Effector memory CD8-positive, alpha-beta T cell (primary cell): ENCODE results near the gene FOXC1.

Experiments used
- ATAC-seq: fragments of 150-1000 bp; cut with Tn5 transposase; replicated peaks from 2 replicates; pipeline ENCODE4 v1.10.0; 2021; ENCODE audit warnings: mild to moderate bottlenecking, moderate library complexity
- DNase-seq, 3 experiments: peaks; one replicate each; pipeline ENCODE4 v3.0.0; 2021
- H3K27ac Mint-ChIP-seq, 2 donors: one replicate each; pipeline ENCODE4 v1.8.0; 2022; ENCODE audit warnings: mild to moderate bottlenecking in 2 of 2, mixed read lengths in 2 of 2, moderate library complexity in 2 of 2
- H3K27me3 Mint-ChIP-seq, 2 donors: one replicate each; pipeline ENCODE4 v1.8.0; 2022; ENCODE audit warnings: mixed read lengths in 2 of 2
- H3K36me3 Mint-ChIP-seq: one replicate; pipeline ENCODE4 v1.8.0; 2022; ENCODE audit warnings: mild to moderate bottlenecking, moderate library complexity, mixed read lengths; ENCODE audit not compliant: insufficient read depth
- H3K4me1 Mint-ChIP-seq, 2 donors: one replicate each; pipeline ENCODE4 v1.8.0; 2022; ENCODE audit warnings: low read depth in 2 of 2, mixed read lengths in 2 of 2
- H3K4me3 Mint-ChIP-seq, 2 donors: one replicate each; pipeline ENCODE4 v1.8.0; 2022; ENCODE audit warnings: mild to moderate bottlenecking in 2 of 2, mixed read lengths in 2 of 2, moderate library complexity in 2 of 2
- H3K9me3 Mint-ChIP-seq, 2 donors: one replicate each; pipeline ENCODE4 v1.8.0; 2022; ENCODE audit warnings: mixed read lengths in 2 of 2
- total RNA-seq, 9 experiments: gene quantifications; one replicate each; lab custom pipeline; 2026; lab: John Stamatoyannopoulos, UW

The FOXC1 gene
- total RNA-seq = 0 to 4.5 (median 0.24) reads per million in 9 experiments

DNA sequence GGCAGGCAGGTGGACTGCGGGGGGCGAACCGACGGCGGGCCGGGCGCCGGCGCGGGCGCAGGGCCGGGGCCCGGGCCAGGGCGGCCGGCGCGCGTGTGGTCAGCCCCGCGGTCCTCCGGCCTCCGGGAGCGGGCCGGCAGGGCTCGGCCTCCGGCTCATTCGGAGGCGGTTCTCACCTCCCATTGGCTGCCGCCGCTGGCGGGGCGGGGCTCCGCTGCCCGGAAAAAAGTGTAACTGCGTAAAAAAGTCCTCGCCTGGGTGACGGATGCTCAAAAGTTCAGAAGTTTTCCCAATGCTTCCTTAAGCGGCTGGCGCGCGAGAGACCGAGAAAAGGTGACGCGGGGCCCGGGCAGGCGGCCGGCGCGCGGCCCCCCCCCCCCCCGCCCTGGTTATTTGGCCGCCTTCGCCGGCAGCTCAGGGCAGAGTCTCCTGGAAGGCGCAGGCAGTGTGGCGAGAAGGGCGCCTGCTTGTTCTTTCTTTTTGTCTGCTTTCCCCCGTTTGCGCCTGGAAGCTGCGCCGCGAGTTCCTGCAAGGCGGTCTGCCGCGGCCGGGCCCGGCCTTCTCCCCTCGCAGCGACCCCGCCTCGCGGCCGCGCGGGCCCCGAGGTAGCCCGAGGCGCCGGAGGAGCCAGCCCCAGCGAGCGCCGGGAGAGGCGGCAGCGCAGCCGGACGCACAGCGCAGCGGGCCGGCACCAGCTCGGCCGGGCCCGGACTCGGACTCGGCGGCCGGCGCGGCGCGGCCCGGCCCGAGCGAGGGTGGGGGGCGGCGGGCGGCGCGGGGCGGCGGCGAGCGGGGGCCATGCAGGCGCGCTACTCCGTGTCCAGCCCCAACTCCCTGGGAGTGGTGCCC, at the start of gene FOXC1:
TSS of gene FOXC1 (plus strand) at position 268 of the 849 bp plus-strand sequence. CDS start at position 799, 531 bp downstream.
- Mint-ChIP-seq H3K36me3 (peaks cover 18% of the 10 kb centered on the region), H3K4me1 (peaks cover 19 to 43% of the 10 kb centered on the region in 2 donors), H3K9me3 (no peaks in the 10 kb centered on the region), H3K27ac (peak within 1 kb of the TSS in 1 of 2 donors; percentile 23), H3K27me3 (peaks cover 63 to 72% of the 10 kb centered on the region in 2 donors), H3K4me3 (peak within 1 kb of the TSS; percentile 82 to 88)
- DNase-seq = no peak
- no peak for ATAC-seq

DNA sequence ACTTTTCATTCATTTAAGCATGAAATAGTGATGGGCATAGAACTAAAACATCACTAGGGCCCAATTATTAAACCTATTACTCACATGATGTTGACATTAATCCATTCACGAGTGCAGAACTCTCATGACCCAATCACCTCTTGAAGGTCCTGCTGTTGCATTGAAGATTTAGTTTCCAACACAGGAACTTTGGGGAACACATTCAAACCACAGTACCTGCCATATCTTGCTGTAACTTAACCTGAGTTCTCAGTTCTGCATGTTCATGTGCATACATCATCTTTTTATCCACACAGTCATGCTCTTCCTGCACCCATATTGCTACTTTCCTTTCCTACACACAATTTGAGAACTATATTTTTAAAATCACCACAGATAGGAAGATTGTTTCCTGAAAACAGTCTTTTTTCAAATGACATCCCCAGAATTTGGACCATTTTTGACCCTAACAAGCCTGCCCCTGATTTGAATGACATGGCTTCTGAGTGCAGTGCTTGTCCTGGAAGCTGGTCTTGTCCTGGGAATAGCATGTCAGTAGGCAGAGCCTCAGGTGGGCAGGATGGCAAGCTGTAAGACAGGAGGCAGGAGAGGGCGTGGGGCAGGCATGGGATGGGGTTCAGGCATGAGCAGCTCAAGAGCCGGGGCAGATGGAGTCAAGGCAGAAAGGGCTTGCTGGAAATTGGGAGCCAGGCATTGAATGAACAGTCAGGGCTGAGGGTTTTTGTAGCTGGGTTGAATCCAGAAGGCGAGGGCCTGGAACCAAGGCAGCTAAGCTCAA, 49.2 kb upstream of the FOXC1 start:
- H3K27ac Mint-ChIP-seq = no peak overlapping the region
- DNase-seq = no peak
- H3K36me3 Mint-ChIP-seq = peaks cover 2% of the 10 kb centered on the region
- no peaks in the 10 kb centered on the region for H3K4me1 Mint-ChIP-seq
- peaks cover 17 to 18% of the 10 kb centered on the region in 2 donors for H3K27me3 Mint-ChIP-seq
- no peaks in the 10 kb centered on the region for H3K9me3 Mint-ChIP-seq
- H3K4me3 Mint-ChIP-seq = no peak overlapping the region
- ATAC-seq = no peak

DNA sequence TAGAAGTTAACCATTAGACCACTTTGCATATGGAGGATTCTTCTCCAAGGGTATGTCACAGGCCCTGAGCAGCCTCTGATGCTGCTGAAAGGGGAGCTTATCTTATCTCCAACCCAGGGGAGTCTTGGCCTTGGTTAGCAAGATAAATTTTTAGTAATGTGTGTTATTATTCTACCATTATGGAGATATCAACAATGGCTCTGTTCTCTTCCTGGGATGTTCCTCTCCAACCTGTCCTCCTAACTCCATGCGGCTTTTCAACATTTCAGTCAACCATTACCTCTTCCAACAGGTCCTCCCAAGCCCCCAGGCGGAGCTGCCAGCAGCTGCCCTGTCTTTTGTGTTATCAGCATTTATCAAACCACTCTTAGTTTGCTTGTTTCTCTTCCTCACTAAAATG, 48.4 kb upstream of the FOXC1 start:
- H3K9me3 Mint-ChIP-seq = no peaks in the 10 kb centered on the region
- DNase-seq (no peak), ATAC-seq (no peak)
- peaks cover 16 to 17% of the 10 kb centered on the region in 2 donors for H3K27me3 Mint-ChIP-seq
- H3K4me3 Mint-ChIP-seq = no peak overlapping the region
- H3K36me3 Mint-ChIP-seq = no peaks in the 10 kb centered on the region
- no peaks in the 10 kb centered on the region for H3K4me1 Mint-ChIP-seq
- H3K27ac Mint-ChIP-seq = no peak overlapping the region

DNA sequence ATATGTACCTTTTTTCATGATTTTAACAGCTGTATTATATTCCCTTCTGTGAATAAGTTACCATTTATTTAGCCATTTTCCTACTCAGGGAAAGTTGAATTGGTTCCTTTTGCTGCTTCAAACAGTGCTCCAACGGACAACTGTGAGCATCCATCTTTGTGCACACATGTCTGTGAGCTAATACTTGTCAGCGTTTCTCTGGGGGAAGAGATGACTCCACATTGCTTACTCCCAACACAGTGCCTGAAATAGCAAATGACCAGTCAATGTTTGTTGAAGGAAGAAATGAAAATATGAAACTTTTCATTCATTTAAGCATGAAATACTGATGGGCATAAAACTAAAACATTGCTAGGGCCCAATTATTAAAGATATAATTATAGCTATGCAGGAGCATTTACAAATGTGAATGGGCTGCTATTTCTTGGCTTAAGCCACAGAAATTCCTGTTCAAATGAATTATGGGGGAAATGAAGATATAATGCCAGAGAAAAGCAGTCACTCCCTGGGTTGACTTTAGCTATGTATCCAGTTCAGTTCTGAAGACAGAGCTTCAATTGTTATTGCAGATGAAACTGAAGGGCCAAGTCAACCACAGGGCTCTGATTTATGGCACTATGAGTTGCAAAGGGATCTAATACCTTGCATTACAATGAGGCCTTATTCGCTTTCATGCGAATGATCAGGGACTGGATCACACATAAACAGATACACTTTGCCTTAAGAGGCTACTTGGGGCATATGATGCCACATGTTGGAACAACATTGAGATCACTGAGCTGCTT, 47.4 kb upstream of the FOXC1 start:
- no peak overlapping the region for H3K27ac Mint-ChIP-seq
- ATAC-seq (no peak), DNase-seq (no peak)
- no peaks in the 10 kb centered on the region for H3K36me3 Mint-ChIP-seq
- H3K4me3 Mint-ChIP-seq = no peak overlapping the region
- H3K27me3 Mint-ChIP-seq = peaks cover 13 to 17% of the 10 kb centered on the region in 2 donors
- H3K4me1 Mint-ChIP-seq = no peaks in the 10 kb centered on the region
- H3K9me3 Mint-ChIP-seq = no peaks in the 10 kb centered on the region

DNA sequence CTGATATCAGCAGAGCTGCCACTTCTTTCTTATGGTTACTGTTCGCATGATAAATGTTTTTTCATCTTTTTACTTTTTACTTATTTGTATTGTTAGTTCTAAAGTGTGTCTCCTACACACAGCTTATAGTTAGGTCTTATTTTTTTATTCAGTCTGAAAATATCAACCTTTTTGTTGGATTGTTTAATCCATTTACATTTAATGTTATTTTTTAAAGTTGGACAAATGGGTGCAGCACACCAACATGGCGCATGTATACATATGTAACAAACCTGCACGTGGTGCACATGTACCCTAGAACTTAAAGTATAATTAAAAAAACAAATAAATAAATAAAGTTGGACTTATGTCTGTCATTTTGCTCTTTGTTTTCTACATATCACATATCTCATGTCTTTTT, 40.3 kb upstream of the FOXC1 start:
- Mint-ChIP-seq H3K27ac (no peak overlapping the region), H3K27me3 (peaks cover 27 to 33% of the 10 kb centered on the region in 2 donors), H3K4me3 (no peak overlapping the region), H3K4me1 (no peaks in the 10 kb centered on the region), H3K9me3 (peaks cover 2 to 20% of the 10 kb centered on the region in 2 donors), H3K36me3 (no peaks in the 10 kb centered on the region)
- ATAC-seq (no peak), DNase-seq (no peak)

DNA sequence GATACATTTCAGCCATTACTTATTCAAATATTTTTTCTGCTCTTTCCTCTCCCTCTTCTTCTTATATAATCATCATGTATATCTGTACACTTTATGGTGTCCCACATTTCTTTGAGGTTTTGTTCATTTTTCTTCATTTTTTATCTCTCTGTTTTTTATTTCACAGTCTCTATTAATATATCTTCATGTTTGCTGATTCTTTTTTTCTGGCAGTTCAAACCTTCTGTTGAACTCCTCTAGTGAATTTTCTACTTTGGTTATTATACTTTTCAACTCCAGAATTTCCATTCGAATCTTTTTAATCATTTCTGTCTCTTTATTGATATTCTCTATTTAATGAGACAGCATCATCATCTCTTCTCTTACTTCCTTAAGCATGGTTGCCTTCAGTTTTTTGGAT, 38.9 kb upstream of the FOXC1 start:
- H3K4me1 Mint-ChIP-seq = no peaks in the 10 kb centered on the region
- peaks cover 42 to 48% of the 10 kb centered on the region in 2 donors for H3K27me3 Mint-ChIP-seq
- DNase-seq (no peak), ATAC-seq (no peak)
- no peak overlapping the region for H3K4me3 Mint-ChIP-seq
- H3K9me3 Mint-ChIP-seq = peaks cover 2 to 20% of the 10 kb centered on the region in 2 donors
- H3K36me3 Mint-ChIP-seq = no peaks in the 10 kb centered on the region
- no peak overlapping the region for H3K27ac Mint-ChIP-seq

DNA sequence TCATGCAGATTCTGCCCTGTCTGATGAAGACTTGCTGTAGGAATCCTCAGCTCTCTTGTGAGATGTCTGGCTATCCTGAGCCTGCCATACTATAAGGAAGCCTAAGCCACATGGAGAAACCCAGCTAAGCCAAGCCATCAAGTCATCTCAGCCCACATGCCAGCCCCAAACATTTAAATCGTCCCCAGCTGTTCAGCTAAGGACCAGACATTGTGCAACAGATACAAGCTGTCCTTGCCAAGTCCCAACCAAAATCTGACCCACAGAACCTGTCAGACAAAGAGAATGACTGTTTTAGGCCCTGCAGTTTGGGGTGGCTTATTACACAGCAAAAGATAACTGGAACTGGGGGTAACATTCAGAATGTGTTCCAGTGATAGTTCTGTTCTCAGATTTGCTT, 36.8 kb upstream of the FOXC1 start:
- peaks cover 2 to 20% of the 10 kb centered on the region in 2 donors for H3K9me3 Mint-ChIP-seq
- no peak overlapping the region for H3K27ac Mint-ChIP-seq
- peaks cover 53 to 62% of the 10 kb centered on the region in 2 donors for H3K27me3 Mint-ChIP-seq
- H3K4me1 Mint-ChIP-seq = no peaks in the 10 kb centered on the region
- peaks cover 5% of the 10 kb centered on the region for H3K36me3 Mint-ChIP-seq
- ATAC-seq (no peak), DNase-seq (no peak)
- no peak overlapping the region for H3K4me3 Mint-ChIP-seq

DNA sequence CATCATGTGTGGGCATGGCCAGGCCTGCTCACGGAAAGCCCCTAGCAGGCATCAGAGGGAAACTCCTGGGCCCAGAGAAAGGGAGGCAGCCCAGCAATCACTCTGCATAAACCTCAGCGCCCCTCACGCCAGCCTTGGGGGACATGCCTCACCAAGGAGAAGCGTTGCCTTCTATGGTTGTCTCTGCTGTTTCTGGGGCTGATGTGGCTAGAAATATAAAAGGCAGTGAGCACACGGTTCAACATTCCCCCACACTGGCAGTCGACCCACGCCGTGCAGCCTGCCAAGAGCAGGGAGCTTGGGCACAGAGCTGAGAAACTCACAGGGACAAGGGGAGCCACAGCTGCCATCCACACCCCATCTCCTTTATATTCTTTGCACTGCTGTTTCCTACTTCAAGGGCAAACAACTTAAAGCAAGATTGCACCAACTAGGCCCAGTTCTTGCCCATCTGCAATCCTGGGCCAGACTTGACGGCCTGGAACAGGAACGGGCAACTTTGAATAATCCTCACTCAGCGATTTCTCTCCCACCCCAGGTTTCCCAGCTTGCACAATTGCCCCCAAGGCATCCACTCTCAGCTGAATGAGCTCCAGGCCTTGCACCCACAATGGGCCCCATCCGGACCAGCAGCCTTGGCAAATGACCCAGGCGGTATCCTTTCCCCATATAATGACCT, 35.5 kb upstream of the FOXC1 start:
- DNase-seq = no peak
- H3K27me3 Mint-ChIP-seq = peaks cover 53 to 67% of the 10 kb centered on the region in 2 donors

DNA sequence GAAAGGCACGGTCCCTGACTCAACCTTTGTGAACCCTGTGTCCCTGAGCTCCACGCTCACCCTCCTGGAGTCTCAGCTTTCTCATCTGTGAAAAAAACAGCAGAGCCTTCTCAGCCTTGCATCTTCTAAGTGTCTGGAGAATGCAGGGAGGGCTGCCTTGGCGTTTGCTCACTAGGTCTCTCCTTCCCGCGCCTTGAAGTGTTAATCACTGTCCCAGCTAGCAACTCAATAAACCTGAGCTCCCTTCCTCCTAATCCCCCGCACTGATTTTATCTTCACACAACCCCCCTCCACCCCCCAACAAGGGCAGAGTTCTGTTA, 34.9 kb upstream of the FOXC1 start:
- DNase-seq = no peak
- peaks cover 2 to 20% of the 10 kb centered on the region in 2 donors for H3K9me3 Mint-ChIP-seq

More for the DNA sequence above, 35.5 kb upstream of the FOXC1 start:
- Mint-ChIP-seq H3K9me3 (peaks cover 2 to 20% of the 10 kb centered on the region in 2 donors), H3K4me1 (no peaks in the 10 kb centered on the region), H3K27ac (no peak overlapping the region), H3K4me3 (no peak overlapping the region), H3K36me3 (peaks cover 5% of the 10 kb centered on the region)
- no peak for ATAC-seq

DNA sequence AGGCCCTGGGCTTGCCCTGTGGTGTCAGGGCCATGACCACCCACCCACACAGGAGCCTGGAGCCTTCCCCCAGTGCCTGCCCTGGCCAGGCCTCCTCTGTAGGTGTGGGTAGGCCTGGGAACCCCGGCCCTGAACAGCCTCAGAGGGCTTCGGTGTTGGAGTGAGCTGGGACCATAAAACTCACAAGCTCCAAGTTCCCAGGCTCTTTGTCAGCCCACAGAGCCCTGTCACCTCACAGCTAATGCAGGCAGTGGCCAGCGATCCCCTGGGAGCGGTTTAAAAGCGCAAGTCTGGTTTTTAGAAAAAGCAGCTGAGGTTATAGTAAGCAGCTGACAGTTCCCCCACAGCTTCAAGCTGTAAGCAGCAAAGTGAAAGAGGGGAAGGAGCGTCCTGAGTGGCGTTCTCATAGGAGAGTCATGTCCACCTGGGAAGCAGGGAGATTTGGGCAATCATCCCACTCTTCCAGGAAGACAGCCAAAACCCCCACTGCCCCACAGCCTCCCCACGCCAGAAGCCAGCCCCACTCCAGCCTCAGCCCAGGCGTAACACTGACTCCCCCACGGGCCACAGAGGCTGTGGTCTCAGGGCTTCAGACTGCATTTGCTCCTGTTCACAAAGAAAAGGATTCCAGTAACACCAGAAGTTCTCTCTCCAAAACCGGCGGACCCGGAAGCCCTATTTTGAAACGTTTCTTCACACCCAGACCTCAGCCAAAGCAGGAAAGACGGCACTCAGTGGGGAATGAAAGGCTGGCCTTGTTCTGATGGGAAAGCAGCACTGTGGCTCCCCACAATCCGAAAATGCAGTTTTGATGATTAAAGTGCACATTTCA, 34.3 kb upstream of the FOXC1 start:
- Mint-ChIP-seq H3K27me3 (peaks cover 61 to 79% of the 10 kb centered on the region in 2 donors), H3K4me3 (no peak overlapping the region), H3K4me1 (no peaks in the 10 kb centered on the region), H3K36me3 (peaks cover 5% of the 10 kb centered on the region), H3K9me3 (peaks cover 2 to 20% of the 10 kb centered on the region in 2 donors), H3K27ac (no peak overlapping the region)
- DNase-seq (no peak), ATAC-seq (no peak)

More for the DNA sequence above, 34.9 kb upstream of the FOXC1 start:
- H3K27ac Mint-ChIP-seq = no peak overlapping the region
- peaks cover 5% of the 10 kb centered on the region for H3K36me3 Mint-ChIP-seq
- H3K27me3 Mint-ChIP-seq = peaks cover 55 to 73% of the 10 kb centered on the region in 2 donors
- H3K4me3 Mint-ChIP-seq = no peak overlapping the region
- no peaks in the 10 kb centered on the region for H3K4me1 Mint-ChIP-seq
- no peak for ATAC-seq

DNA sequence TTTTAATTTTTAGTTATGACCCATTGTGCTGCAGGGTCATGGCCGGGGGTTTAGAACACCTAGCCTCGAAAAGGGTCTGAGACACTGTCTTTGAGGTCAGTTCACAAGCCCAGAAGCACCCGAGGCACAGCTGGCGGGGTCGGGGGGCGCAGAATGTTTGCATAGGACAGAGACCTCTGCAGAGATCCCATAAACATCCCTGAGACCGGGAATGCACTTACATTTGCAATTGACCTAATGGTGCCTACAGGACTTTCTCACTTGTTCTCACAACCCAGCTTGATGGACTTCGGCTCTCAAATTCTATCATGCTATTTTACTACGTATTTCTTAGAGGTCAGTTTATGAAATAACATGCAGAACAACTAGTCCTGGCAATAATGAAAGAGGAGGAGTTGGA, 33.5 kb upstream of the FOXC1 start:
- peaks cover 60 to 87% of the 10 kb centered on the region in 2 donors for H3K27me3 Mint-ChIP-seq
- H3K27ac Mint-ChIP-seq = no peak overlapping the region
- DNase-seq (no peak), ATAC-seq (no peak)
- peaks cover 5% of the 10 kb centered on the region for H3K36me3 Mint-ChIP-seq
- no peak overlapping the region for H3K4me3 Mint-ChIP-seq
- peaks cover 0 to 12% of the 10 kb centered on the region in 2 donors for H3K9me3 Mint-ChIP-seq
- H3K4me1 Mint-ChIP-seq = no peaks in the 10 kb centered on the region

DNA sequence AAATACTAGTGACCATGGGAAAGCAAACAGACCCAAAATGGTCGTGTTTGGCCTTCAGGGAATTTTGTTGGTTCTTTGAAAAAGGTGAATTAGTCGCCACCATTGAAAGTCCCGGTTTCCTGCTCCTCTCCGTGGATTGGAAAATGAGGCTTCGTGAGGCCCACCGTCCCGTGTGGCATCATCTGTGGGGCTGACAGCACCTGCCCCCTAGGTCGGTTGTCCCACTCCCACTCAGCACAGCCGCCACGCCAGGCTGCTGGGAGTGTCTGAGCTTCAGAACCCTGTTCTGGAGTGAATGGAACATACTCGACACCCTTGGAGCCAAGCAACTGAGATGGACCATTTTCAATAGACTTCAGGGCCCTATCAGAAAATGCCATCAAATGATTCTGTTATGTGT, 33.0 kb upstream of the FOXC1 start:
- no peak for ATAC-seq
- no peak overlapping the region for H3K27ac Mint-ChIP-seq
- H3K9me3 Mint-ChIP-seq = peaks cover 0 to 7% of the 10 kb centered on the region in 2 donors
- no peaks in the 10 kb centered on the region for H3K4me1 Mint-ChIP-seq
- H3K4me3 Mint-ChIP-seq = no peak overlapping the region
- peaks cover 60 to 89% of the 10 kb centered on the region in 2 donors for H3K27me3 Mint-ChIP-seq
- H3K36me3 Mint-ChIP-seq = peaks cover 5% of the 10 kb centered on the region
- DNase-seq = no peak
